RWPE1 (cell line): Measurements from ENCODE around the gene ABCB10.

Experiments
- CTCF ChIA-PET: fragments of 350-600 bp; sonication (Branson Sonifier 250); formaldehyde crosslinking; extraction: SDS; loops from one replicate; lab custom pipeline; 2021; lab: Yijun Ruan, JAX
- POLR2A ChIA-PET: fragments of 400-600 bp; formaldehyde crosslinking; extraction: SDS; loops from one replicate; lab custom pipeline; 2020; ENCODE audit warnings: antibody characterized with exemption; ENCODE audit not compliant: low non-redundant PET; lab: Yijun Ruan, JAX
- DNase-seq: peaks from one replicate; pipeline ENCODE4 v3.0.0; 2012; ENCODE audit warnings: low spot score
- H3K27ac ChIP-seq: fragments of 450-650 bp; 2 replicates; pipeline ENCODE4 v1.5.1; 2017
- TF ChIP-seq, protein P1 (sequence below): fragments of 450-650 bp; conservative IDR thresholded peaks from 2 replicates; pipeline ENCODE4 v1.5.1; 2017; ENCODE audit warnings: low read depth, mild to moderate bottlenecking

ABCB10 gene

DNA sequence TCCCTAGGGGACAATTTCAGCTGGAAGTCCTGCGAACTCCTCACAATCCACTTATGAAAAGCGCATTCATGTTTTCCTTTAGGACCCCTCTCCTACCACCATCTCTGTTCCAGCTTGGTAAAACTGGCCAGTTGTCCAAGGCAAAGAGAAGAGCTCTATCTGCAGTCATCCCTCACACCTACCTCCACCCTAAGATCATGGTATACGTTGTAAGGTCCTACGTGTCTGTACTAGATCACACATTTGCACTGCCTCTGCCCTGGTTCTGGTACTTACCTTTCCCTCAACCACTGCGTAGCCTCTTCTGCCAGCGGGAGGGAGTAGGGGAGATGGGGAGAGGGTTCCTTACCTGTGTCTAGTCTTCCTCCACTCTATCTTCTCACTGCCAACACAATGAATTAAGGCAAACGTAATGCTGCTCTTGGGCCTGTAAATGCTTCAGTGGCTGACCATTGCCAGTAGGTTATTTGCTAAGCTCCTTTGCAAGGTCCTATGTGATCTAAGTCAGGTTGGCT, 49.6 kb downstream of the ABCB10 start:
- ChIA-PET POLR2A (interaction anchor here (0.5 to 0.6 kb wide), 2 partner anchors 501 to 1466 kb away, joined by 3 to 4 read pairs; no protein-coding TSS in a partner anchor), CTCF (interaction anchor here (0.6 kb wide), 2 partner anchors 54 to 62 kb away, joined by 3 read pairs; no protein-coding TSS in a partner anchor)
- no peak for DNase-seq
- H3K27ac ChIP-seq: peak overlapping the region; percentile 91
- TF ChIP-seq, protein P1, sequence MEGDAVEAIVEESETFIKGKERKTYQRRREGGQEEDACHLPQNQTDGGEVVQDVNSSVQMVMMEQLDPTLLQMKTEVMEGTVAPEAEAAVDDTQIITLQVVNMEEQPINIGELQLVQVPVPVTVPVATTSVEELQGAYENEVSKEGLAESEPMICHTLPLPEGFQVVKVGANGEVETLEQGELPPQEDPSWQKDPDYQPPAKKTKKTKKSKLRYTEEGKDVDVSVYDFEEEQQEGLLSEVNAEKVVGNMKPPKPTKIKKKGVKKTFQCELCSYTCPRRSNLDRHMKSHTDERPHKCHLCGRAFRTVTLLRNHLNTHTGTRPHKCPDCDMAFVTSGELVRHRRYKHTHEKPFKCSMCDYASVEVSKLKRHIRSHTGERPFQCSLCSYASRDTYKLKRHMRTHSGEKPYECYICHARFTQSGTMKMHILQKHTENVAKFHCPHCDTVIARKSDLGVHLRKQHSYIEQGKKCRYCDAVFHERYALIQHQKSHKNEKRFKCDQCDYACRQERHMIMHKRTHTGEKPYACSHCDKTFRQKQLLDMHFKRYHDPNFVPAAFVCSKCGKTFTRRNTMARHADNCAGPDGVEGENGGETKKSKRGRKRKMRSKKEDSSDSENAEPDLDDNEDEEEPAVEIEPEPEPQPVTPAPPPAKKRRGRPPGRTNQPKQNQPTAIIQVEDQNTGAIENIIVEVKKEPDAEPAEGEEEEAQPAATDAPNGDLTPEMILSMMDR: no peak

DNA sequence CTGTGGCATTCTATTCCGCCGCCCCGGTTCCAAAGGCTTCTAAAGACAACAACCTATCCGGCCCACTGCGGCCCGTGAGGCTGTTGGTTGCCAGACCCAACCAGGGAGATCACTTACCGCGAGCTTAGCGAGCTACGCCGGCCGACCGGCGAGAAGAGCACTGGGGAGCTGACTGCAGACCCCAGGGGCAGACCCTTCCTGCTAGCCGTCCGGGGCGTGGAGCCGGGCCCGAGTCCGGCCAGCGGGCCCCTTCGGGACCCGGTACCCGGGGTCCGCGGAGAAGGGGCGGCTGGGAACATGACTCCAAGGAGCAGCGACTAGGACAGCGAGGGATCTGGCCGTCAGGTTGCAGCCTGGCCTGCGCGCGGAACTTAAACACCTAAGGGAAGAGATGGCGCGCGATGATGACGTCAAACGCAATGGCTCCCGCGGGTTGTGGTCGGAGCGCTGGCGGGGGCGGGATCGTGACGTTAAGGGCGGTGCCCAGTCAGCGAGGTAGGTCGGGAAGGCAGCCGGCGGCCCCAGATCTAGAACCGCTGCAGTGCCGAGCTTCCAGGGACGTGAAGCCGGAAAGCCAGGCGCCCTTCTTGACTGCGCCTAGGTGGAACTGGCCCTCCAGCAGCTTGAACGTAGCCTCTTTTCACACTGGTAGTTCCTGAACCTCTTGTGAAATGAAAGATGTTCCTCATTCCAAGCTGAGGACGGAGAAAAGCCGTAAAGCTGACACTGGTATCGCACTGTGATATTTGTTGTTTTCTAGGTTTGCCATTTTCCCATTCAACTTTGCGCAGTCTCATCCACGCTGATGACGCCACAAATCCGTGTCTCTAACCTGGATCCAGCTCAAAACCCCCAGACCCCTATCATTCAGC, 50.3 kb downstream of the ABCB10 start, which contains the start of gene NUP133:
Gene NUP133, minus strand, starts transcription at position 391 of the 872 bp plus-strand sequence. Its CDS starts 92 bp downstream, at position 299.
- ChIA-PET CTCF (interaction anchor here (0.6 kb wide), 1 partner anchor 61 kb away, joined by 3 read pairs; no protein-coding TSS in a partner anchor), POLR2A (interaction anchor here (0.5 to 0.6 kb wide), 2 partner anchors 500 to 1467 kb away, joined by 3 to 4 read pairs; no protein-coding TSS in a partner anchor)
- peak; percentile 94 for DNase-seq
- TF ChIP-seq, protein P1: no peak
- H3K27ac ChIP-seq: peak within 1 kb of the TSS; percentile 91

DNA sequence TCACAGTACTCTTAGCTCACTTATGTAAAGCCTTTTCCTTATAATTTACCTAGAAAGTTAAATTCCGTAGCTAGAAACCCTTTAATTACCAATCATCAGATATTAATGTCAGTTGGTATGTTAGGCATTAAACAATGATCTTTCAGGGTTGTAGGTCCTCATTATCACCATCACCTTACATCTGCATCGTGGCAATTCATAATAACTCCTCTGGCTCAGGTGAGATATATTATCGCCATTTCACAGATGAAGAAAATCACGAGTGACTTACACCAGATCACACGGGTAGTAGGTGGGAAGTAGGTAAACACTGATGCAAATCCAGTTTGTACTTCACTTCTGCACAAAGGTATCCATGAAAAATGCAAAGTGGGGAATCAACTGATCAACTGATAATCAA, 51.0 kb downstream of the ABCB10 start:
- ChIA-PET CTCF (no interaction called here), POLR2A (no interaction called here)
- TF ChIP-seq, protein P1: no peak
- no peak for DNase-seq
- H3K27ac ChIP-seq: peak overlapping the region; percentile 91

DNA sequence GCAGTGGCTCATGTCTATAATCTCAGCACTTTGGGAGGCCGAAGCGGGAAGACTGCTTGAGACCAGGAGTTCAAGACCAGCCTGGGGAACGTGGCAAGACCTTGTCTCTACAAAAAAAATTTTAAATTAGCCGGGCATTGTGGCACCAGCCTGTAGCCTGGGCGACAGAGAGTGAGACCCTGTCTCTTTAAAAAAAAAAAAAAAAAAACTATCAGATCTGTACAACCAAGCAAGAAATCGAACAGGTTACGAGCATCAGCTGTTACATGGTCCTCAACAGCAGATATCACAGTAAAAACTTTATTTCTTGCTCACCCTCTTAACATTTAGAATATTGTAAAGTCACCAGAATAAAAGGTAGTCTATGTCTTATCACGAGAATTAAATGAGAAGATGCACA, 51.9 kb downstream of the ABCB10 start:
- ChIA-PET CTCF (no interaction called here), POLR2A (interaction anchor here (0.6 kb wide), 1 partner anchor 87 kb away, joined by 4 read pairs; no protein-coding TSS in a partner anchor)
- DNase-seq: no peak
- TF ChIP-seq, protein P1: no peak
- no peak overlapping the region for H3K27ac ChIP-seq

DNA sequence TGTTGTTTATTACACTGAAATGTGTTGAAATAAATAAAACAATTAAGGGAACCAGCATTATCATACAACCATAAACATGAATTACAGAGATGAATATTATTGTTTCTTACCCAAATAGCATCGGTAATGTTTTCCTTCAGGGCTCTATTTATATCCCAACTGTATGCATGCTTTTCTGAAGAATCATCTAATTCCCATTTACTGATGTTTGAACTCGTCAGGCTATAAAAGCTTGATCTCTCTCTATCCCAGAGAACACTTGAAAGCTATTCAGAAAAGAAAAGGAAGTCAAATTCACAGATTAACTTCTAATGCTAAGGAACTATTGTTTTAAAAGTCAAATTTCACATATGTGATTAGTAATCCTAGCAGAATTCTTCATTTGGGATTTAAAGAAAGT, 62.7 kb downstream of the ABCB10 start:
- CTCF ChIA-PET: no interaction called here
- TF ChIP-seq, protein P1: no peak
- POLR2A ChIA-PET: no interaction called here
- no peak for DNase-seq
- no peak overlapping the region for H3K27ac ChIP-seq

DNA sequence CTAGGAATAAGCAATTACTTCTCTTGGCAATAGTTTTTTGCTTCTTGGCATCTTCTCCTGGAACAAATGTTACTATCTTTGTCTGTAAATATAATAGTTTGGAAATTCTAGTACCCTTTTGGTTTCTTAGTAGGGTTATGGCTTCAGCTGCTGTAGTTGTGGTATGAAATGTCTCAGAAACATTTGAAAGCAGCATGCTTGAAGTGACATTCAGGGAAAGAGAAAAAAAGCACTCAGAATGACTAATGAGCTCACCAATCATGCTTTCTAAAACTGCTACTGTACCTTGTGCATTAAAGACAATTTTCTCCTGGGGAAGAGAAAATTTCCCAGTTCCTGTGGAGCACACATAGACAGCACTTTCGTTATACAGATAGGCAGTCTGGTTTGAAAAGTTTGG, 71.3 kb downstream of the ABCB10 start:
- H3K27ac ChIP-seq: no peak overlapping the region
- CTCF ChIA-PET: interaction anchor here (0.7 kb wide), 1 partner anchor 35 kb away, joined by 3 read pairs; no protein-coding TSS in a partner anchor
- DNase-seq: no peak
- POLR2A ChIA-PET: no interaction called here
- TF ChIP-seq, protein P1: no peak
